ENCODE data around the gene WDR86. TPM values are rescaled to one million over a fixed set of nuclear protein-coding genes. Genes with fewer than 3 reads are reported as not detected.

The WDR86 gene
- total RNA-seq, 1 experiment from 2014 or later = 7.7 TPM

DNA sequence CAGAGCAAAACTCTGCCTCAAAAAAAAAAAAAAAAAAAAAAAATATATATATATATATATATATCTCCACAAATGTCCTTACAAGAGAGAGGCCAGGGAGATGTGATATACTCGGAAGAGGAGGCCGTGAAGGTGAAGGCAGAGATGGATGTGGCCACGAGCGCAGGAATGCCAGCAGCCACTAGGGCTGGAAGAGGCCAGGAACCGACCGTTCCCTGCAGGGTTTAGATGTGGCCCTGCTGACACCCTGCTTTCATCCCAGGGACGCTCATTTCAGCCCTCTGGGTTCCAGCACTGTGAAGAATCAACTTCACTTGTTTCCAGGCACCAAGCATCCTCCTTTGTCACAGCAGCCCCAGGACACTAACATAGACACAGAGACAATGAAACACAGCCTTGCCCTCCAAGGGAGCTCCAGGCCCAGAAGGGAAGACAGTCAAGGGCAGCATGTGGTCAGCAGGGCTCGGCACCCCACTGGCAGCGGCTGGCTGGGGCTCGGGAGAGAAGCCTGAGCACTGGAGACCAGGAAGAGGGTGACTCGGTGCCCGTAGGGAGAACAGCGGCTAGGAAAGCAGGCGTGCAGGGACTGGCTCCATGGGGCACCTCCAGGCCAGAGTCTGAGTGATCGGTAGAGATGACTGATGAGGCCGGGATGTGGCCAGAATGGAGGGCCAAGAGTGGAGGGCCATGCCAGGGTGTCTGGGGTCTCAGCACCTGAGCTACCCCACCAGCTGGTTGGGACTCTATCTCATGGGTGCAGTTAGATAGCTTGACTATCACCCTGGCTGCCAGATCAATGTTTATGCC lies 7.6 kb downstream of the WDR86 start:
- DNase-seq = no peak
- intact Hi-C loops (cut with micrococcal nuclease; ENCODE audit: unreplicated experiment) = no loop called here
- Histone ChIP-seq H3K4me1 (replicated peaks; ENCODE audit: insufficient read depth) (peaks cover 22% of the 10 kb centered on the region), H3K9me2 (ENCODE audit: insufficient read depth) (no peaks in the 10 kb centered on the region), H3K27ac (no peak overlapping the region), H2AFZ (no peak overlapping the region), H3K9me3 (ENCODE audit: insufficient read depth, low read depth) (0 out of 2 replicates have a peak, but pooled peaks cover 4% of the 10 kb centered on the region), H4K20me1 (ENCODE audit: insufficient read depth) (no peaks in the 10 kb centered on the region), H3K36me3 (ENCODE audit: low read depth) (no peaks in the 10 kb centered on the region), H3K79me2 (ENCODE audit: low read depth) (no peaks in the 10 kb centered on the region), H3F3A (ENCODE audit: insufficient read depth, low read depth) (peaks cover 6% of the 10 kb centered on the region; the same call in 1 of the 2 replicates), H3K4me3 (no peak overlapping the region), H3K27me3 (ENCODE audit: insufficient read depth, low read depth) (no peaks in the 10 kb centered on the region), H3K4me2 (no peak overlapping the region)
- POLR2A ChIA-PET (ENCODE audit: unreplicated experiment) = no interaction called here
- BruUV-seq (replicated peaks) = no TSS peak
- CTCF ChIA-PET = no interaction called here
- no peak for TF ChIP-seq EZH2 (IDR thresholded peaks at IDR 0.05; ENCODE audit: low read depth)
- TF ChIP-seq, protein P1, sequence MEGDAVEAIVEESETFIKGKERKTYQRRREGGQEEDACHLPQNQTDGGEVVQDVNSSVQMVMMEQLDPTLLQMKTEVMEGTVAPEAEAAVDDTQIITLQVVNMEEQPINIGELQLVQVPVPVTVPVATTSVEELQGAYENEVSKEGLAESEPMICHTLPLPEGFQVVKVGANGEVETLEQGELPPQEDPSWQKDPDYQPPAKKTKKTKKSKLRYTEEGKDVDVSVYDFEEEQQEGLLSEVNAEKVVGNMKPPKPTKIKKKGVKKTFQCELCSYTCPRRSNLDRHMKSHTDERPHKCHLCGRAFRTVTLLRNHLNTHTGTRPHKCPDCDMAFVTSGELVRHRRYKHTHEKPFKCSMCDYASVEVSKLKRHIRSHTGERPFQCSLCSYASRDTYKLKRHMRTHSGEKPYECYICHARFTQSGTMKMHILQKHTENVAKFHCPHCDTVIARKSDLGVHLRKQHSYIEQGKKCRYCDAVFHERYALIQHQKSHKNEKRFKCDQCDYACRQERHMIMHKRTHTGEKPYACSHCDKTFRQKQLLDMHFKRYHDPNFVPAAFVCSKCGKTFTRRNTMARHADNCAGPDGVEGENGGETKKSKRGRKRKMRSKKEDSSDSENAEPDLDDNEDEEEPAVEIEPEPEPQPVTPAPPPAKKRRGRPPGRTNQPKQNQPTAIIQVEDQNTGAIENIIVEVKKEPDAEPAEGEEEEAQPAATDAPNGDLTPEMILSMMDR (conservative IDR thresholded peaks at IDR 0.05) = no peak

DNA sequence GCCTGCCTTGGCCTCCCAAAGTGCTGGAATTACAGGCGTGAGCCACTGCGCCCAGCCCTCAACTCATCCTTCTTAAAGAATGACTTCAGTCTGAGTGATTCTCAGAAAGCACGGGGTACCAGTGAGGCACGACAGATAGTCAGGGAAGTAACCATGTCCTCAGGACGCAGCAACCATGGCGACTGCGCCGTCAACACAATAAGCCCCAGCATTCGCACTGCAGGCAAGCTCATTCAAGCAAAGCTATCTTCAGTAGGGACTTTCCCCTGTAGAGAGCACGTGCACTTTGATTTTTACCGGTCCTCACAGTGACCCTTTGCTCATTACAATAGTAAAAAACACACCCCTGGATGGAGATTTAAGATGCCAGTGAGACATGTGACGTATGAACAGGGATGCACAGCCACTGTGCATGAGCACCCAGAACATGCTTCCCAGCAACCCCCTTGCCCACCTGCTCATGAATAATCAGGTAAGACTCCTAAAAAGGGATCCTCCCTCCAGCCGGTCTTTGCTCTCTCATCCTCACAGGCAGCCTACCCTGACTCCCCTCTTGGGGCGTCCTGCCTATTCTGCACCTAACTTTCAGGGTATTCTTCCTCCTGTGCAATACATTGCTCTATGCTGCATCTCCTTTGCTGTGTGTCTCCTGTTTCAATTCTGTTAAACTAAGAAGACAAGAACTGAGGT lies 9.1 kb downstream of the WDR86 start:
- CTCF ChIA-PET = no interaction called here
- Histone ChIP-seq H3K4me1 (replicated peaks; ENCODE audit: insufficient read depth) (peaks cover 22% of the 10 kb centered on the region), H3K36me3 (ENCODE audit: low read depth) (no peaks in the 10 kb centered on the region), H2AFZ (no peak overlapping the region), H3K4me2 (no peak overlapping the region), H3K27ac (no peak overlapping the region), H3K9me3 (ENCODE audit: insufficient read depth, low read depth) (0 out of 2 replicates have a peak, but pooled peaks cover 4% of the 10 kb centered on the region), H3K79me2 (ENCODE audit: low read depth) (no peaks in the 10 kb centered on the region), H4K20me1 (ENCODE audit: insufficient read depth) (no peaks in the 10 kb centered on the region), H3K27me3 (ENCODE audit: insufficient read depth, low read depth) (no peaks in the 10 kb centered on the region), H3F3A (ENCODE audit: insufficient read depth, low read depth) (peaks cover 6% of the 10 kb centered on the region; the same call in 1 of the 2 replicates), H3K4me3 (no peak overlapping the region), H3K9me2 (ENCODE audit: insufficient read depth) (no peaks in the 10 kb centered on the region)
- intact Hi-C loops (cut with micrococcal nuclease; ENCODE audit: unreplicated experiment) = no loop called here
- DNase-seq = no peak
- TF ChIP-seq, protein P1 (conservative IDR thresholded peaks at IDR 0.05) = no peak
- no peak for TF ChIP-seq EZH2 (IDR thresholded peaks at IDR 0.05; ENCODE audit: low read depth)
- POLR2A ChIA-PET (ENCODE audit: unreplicated experiment) = no interaction called here
- no TSS peak for BruUV-seq (replicated peaks)

DNA sequence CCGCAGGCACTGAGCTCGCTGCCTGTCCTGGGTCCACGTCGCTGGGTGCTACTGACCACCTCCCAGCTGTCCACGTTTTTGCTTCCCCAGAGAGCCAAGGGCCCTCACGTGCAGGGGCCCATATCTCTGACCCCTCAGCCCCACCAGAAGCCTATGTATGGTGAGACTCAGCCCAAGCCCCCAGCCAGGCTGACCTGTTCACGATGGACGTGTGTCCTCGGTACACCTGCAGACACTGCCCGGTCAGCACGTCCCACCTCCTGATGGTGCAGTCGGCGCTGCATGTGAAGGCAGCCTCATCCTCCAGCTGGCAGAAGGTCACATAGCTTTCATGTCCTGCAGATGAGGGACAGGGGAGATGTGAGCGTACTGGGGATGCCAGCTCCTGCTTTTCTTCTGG lies 9.9 kb downstream of the WDR86 start:
- no peak for TF ChIP-seq EZH2 (IDR thresholded peaks at IDR 0.05; ENCODE audit: low read depth)
- TF ChIP-seq, protein P1 (conservative IDR thresholded peaks at IDR 0.05) = no peak
- H3K27ac ChIP-seq = no peak overlapping the region
- H3K4me3 ChIP-seq = no peak overlapping the region
- H4K20me1 ChIP-seq (ENCODE audit: insufficient read depth) = no peaks in the 10 kb centered on the region
- H3F3A ChIP-seq (ENCODE audit: insufficient read depth, low read depth) = peaks cover 6% of the 10 kb centered on the region; the same call in 1 of the 2 replicates
- intact Hi-C loops (cut with micrococcal nuclease; ENCODE audit: unreplicated experiment) = no loop called here
- BruUV-seq (replicated peaks) = no TSS peak
- no peaks in the 10 kb centered on the region for H3K27me3 ChIP-seq (ENCODE audit: insufficient read depth, low read depth)
- H2AFZ ChIP-seq = no peak overlapping the region
- no peaks in the 10 kb centered on the region for H3K9me2 ChIP-seq (ENCODE audit: insufficient read depth)
- no peak overlapping the region for H3K4me2 ChIP-seq
- POLR2A ChIA-PET (ENCODE audit: unreplicated experiment) = no interaction called here
- H3K9me3 ChIP-seq (ENCODE audit: insufficient read depth, low read depth) = 0 out of 2 replicates have a peak, but pooled peaks cover 4% of the 10 kb centered on the region
- no peak for DNase-seq
- peaks cover 21% of the 10 kb centered on the region for H3K4me1 ChIP-seq (replicated peaks; ENCODE audit: insufficient read depth)
- H3K79me2 ChIP-seq (ENCODE audit: low read depth) = no peaks in the 10 kb centered on the region
- CTCF ChIA-PET = no interaction called here
- no peaks in the 10 kb centered on the region for H3K36me3 ChIP-seq (ENCODE audit: low read depth)
